Measurements from ENCODE around the gene NUB1.

The NUB1 gene

GRCh38 chr7:151423936-151424335 lies 82.3 kb downstream of the NUB1 start:
- DNase-seq (ENCODE audit: low spot score) = no peak

DNA sequence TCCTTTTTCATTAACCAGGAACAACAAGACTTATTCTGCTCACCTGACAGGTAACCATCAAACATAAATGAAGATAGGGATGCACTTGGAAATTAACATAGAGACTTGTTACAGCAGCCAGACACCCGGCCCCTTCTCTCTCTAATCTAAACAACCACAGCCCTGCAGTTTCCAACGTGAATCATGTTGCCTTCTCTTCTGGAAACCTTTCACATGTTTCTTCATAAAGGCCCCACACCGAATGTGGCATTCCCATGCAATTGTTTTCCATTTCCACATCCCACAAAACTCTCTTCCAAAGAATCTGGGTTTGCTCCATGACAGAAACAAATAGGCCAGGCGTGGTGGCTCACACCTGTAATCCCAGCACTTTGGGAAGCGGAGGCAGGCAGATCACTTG lies 83.2 kb downstream of the NUB1 start:
- no peak for DNase-seq (ENCODE audit: low spot score)

DNA sequence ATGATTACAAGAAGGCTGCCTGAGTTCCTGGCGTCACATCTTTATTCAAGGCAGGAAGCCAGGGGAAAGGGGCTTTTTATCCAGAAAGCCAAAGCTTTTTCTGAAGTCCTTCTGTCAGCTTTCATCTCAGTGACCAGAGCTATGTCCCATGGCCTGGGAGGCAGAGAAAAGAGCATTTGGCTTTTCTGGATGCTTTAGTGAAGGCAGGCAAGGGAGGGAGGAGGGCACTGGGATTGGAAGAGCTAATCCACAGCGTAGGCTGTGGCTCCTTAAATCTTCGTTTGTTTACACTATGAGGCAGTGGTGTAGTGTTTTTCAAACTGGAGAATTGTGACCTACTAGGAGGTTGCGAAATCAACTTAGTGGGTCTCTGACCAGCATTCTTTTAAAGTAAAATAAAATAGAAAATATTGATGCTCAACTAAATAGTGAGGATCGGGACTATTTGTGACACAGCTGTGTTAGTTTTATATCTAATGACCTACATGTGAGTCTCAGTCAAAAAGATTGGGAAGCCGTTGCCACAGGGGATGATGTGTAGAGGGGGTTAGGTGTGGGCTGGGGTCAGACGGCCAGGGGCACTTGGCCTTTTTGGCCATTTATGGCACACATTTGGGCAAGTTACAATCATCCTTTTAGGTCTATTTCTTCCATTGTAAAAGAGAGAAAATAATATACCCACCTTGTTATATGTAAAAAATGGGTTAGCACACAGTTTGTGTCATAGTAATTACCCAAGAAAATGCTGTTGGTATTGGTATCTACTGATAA lies 84.2 kb downstream of the NUB1 start:
- DNase-seq (ENCODE audit: low spot score) = no peak

- DNase-seq (ENCODE audit: low spot score) = no peak
Observed at GRCh38 chr7:151426441-151426903, 84.9 kb downstream of the NUB1 start.

GRCh38 chr7:151426904-151427704 lies 85.5 kb downstream of the NUB1 start:
- no peak for DNase-seq (ENCODE audit: low spot score)

GRCh38 chr7:151427705-151428377 lies 86.2 kb downstream of the NUB1 start:
- DNase-seq (ENCODE audit: low spot score) = no peak

Measured in Ammon's horn (tissue), 1 donor.